ENCODE measurements around the gene KLK2.
A peak's percentile ranks its signal among the peaks of the same experiment; 100 is the strongest.

The KLK2 gene

DNA sequence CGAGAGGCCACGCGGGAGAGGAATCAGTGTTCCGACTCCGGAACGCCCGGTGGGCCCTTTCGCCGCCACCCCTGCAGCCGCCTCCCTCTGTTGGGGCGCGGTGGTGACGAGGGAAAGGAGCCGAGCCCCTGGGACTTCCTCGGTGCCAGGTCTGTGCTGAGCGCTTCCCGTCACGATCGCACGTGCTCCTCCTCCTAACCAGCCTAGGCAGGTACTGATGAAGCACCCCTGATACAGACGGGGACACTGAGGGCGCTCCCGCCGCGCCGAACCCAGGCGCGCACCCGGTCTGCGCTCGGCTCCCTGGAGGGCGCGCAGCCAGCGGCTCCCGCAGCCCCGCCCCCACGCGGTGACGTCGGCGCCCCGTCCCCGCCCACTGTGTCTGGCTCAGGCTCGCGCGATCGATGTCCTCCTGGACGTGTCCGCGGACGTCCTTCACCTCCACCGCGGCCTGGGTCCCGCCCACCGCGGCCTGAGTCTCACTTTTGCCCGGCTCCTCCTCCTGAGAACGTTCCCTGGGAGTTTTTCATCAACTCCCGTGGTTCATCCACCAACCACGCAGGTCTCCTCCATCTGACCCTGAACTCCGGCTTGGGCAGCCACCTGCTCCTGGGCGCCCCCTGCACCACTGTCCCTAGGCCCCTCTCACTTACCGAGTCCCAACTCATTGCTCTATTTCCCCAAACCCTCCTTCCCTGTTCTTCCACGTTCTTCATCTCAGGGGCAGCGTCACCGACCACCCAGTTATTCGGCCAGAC lies 37.3 kb upstream of the KLK2 start:
- Histone ChIP-seq H3K27ac (ENCODE audit: low read depth, low read length, severe bottlenecking) (no peak overlapping the region), H3K36me3 (ENCODE audit: control insufficient read depth, insufficient read depth, low read length) (no peaks in the 10 kb centered on the region), H3K9me3 (ENCODE audit: control insufficient read depth, low read length) (no peaks in the 10 kb centered on the region), H3K4me3 (ENCODE audit: extremely low read depth, insufficient read depth, low read length, poor library complexity, severe bottlenecking) (peak overlapping the region; percentile 46), H3K4me1 (ENCODE audit: control insufficient read depth, insufficient read depth, low read length, poor library complexity, severe bottlenecking) (no peaks in the 10 kb centered on the region)
- 7 to 10% methylated on average over 34 to 65 of the region's 67 CpGs for WGBS, 2 experiments (ENCODE audit: insufficient coverage in 2 of 2)

DNA sequence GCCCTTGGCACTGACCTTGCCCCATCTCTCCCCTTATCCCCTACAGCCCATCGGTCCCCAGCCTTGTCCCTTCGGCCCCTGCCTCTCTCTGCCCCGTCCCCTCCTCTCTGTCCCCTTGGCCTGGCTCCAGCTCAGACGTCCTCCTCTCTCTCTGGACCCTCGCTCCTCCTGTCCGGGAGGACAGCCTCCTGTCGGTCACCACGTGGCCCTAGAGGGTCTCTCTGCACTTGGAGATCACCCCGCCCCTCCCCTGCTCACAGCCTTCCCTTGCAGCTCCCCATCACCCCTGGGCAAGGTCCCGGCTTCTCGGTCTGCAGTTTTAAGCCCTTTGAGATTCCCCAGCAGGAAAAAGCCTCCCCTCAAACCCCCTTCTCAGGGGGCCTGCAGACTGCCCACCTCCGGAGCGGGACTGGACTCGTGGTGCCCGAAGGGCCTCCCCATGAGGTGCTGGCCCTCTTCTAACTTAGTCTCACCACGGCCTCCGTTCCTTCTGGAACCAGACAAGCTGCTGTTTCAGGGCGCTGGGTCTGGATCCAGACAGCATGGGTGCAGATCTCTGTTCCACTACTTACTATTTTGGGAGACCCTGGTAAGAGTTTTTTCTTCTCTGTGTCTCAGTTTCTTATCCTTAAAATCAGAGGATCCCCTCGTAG lies 36.6 kb upstream of the KLK2 start:
- Histone ChIP-seq H3K4me1 (ENCODE audit: control insufficient read depth, insufficient read depth, low read length, poor library complexity, severe bottlenecking) (no peaks in the 10 kb centered on the region), H3K4me3 (ENCODE audit: extremely low read depth, insufficient read depth, low read length, poor library complexity, severe bottlenecking) (no peak overlapping the region), H3K27ac (ENCODE audit: low read depth, low read length, severe bottlenecking) (no peak overlapping the region), H3K9me3 (ENCODE audit: control insufficient read depth, low read length) (no peaks in the 10 kb centered on the region), H3K36me3 (ENCODE audit: control insufficient read depth, insufficient read depth, low read length) (no peaks in the 10 kb centered on the region)
- 61 to 72% methylated on average over 6 to 16 of the region's 19 CpGs for WGBS, 2 experiments (ENCODE audit: insufficient coverage in 2 of 2)

DNA sequence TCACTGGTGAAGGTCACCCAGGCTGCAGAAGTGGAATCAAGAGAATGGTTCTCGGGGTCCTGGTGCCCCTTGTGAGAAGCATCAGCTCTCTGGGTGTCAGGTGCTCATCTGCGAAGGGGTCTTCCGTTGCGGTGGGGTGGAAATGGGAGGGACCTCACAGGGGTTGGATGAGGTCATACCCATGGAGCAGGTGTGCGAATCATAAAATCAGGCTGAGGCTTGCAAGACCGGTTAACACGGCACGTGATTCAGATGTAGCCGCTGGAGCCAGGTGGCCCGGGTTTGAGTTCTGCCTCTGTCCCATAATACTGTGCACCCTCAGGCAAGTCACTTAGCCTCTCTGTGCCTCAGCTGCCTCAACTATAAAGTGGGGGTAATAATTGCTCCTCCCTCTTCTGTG lies 35.9 kb upstream of the KLK2 start:
- H3K4me1 ChIP-seq (ENCODE audit: control insufficient read depth, insufficient read depth, low read length, poor library complexity, severe bottlenecking) = no peaks in the 10 kb centered on the region
- no peaks in the 10 kb centered on the region for H3K36me3 ChIP-seq (ENCODE audit: control insufficient read depth, insufficient read depth, low read length)
- H3K4me3 ChIP-seq (ENCODE audit: extremely low read depth, insufficient read depth, low read length, poor library complexity, severe bottlenecking) = no peak overlapping the region
- H3K27ac ChIP-seq (ENCODE audit: low read depth, low read length, severe bottlenecking) = no peak overlapping the region
- no peaks in the 10 kb centered on the region for H3K9me3 ChIP-seq (ENCODE audit: control insufficient read depth, low read length)
- 87 to 97% methylated on average over 10 of the region's 10 CpGs for WGBS, 2 experiments (ENCODE audit: insufficient coverage in 2 of 2)

DNA sequence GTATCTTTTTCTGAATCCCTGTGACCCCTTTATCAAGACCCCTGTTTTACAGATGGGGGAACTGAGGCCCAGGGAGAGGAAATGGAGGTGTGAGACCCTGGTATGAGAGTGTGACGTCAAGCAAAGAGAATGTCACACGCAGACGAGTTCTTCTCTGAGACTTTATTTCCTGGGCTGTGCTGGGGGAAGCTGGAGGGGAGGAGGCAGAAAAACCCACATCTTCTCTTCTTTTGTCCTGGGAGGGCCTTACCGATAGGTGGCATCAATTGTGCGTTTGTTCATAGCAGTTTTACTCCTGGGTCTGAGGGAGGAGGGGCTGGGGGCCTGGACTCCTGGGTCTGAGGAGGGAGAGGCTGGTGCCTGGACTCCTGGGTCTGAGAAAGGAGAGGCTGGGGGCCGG lies 35.0 kb upstream of the KLK2 start:
- H3K4me3 ChIP-seq (ENCODE audit: extremely low read depth, insufficient read depth, low read length, poor library complexity, severe bottlenecking) = no peak overlapping the region
- no peak overlapping the region for H3K27ac ChIP-seq (ENCODE audit: low read depth, low read length, severe bottlenecking)
- WGBS, 2 experiments (ENCODE audit: insufficient coverage in 2 of 2) = 21 to 25% methylated on average over 4 to 5 of the region's 6 CpGs
- no peaks in the 10 kb centered on the region for H3K4me1 ChIP-seq (ENCODE audit: control insufficient read depth, insufficient read depth, low read length, poor library complexity, severe bottlenecking)
- H3K9me3 ChIP-seq (ENCODE audit: control insufficient read depth, low read length) = no peaks in the 10 kb centered on the region
- H3K36me3 ChIP-seq (ENCODE audit: control insufficient read depth, insufficient read depth, low read length) = no peaks in the 10 kb centered on the region

DNA sequence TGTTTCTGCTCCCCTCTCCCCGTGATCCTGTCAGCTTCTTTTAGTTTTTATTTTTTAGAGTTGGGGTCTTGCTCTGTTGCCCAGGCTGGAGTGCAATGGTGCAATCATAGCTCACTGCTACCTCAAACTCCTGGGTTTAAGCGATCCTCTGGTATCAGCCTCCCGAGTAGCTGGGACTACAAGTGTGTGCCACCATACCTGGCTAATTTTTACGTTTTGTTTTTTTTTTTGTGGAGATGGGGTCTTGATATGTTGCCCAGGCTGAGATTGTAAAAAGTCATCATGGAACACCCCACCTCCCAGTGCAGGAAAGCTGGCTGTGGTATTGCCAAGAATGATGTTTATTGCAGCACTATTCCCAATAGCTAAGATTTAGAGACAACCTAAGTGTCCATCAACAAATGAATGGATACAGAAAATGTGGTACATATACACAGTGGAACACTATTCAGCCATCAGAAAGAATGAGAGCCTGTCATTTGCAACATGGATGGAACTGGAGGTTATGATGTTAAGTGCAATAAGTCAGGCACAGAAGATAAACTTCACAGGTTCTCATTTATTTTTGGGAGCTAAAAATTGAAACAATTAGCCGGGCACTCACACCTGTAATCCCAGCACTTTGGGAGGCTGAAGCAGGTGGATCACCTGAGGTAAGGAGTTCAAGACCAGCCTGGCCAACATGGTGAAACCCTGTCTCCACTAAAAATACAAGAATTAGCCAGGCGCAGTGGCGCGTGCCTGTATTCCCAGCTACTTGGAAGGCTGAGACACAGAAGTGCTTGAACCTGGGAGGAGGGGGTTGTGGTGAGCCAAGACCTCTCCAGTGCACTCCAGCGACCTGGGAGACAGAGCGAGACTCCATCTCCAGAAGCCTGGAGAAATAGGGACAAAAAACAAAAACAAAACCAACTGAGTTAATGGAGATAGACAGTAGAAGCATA lies 33.3 kb upstream of the KLK2 start:
- 52 to 72% methylated on average over 6 to 7 of the region's 10 CpGs for WGBS, 2 experiments (ENCODE audit: insufficient coverage in 2 of 2)
- H3K4me1 ChIP-seq (ENCODE audit: control insufficient read depth, insufficient read depth, low read length, poor library complexity, severe bottlenecking) = no peaks in the 10 kb centered on the region
- H3K9me3 ChIP-seq (ENCODE audit: control insufficient read depth, low read length) = no peaks in the 10 kb centered on the region
- H3K27ac ChIP-seq (ENCODE audit: low read depth, low read length, severe bottlenecking) = no peak overlapping the region
- no peak overlapping the region for H3K4me3 ChIP-seq (ENCODE audit: extremely low read depth, insufficient read depth, low read length, poor library complexity, severe bottlenecking)
- no peaks in the 10 kb centered on the region for H3K36me3 ChIP-seq (ENCODE audit: control insufficient read depth, insufficient read depth, low read length)

DNA sequence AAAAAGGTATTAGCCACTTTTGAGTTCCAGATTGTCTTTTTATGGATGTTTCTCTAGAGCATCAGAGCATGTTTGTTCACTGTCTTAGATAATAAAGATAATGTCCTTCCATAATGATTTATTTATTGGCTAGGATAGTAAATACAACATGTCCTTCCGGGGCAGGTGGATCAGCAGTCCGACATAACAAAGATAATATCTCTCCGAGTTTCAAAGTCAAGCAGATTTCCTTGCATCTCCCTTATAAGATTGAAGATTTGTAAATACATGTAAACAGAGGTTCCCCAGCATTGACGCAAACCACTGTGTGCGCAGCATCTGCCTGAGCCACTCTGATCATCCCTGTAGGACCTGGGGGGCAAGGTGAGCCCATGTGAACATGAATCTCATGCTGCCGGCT lies 31.1 kb upstream of the KLK2 start:
- Histone ChIP-seq H3K27ac (ENCODE audit: low read depth, low read length, severe bottlenecking) (no peak overlapping the region), H3K9me3 (ENCODE audit: control insufficient read depth, low read length) (no peaks in the 10 kb centered on the region), H3K36me3 (ENCODE audit: control insufficient read depth, insufficient read depth, low read length) (no peaks in the 10 kb centered on the region), H3K4me3 (ENCODE audit: extremely low read depth, insufficient read depth, low read length, poor library complexity, severe bottlenecking) (no peak overlapping the region), H3K4me1 (ENCODE audit: control insufficient read depth, insufficient read depth, low read length, poor library complexity, severe bottlenecking) (no peaks in the 10 kb centered on the region)
- WGBS, 2 experiments (ENCODE audit: insufficient coverage in 2 of 2) = 89 to 92% methylated on average over 3 to 4 of the region's 6 CpGs

DNA sequence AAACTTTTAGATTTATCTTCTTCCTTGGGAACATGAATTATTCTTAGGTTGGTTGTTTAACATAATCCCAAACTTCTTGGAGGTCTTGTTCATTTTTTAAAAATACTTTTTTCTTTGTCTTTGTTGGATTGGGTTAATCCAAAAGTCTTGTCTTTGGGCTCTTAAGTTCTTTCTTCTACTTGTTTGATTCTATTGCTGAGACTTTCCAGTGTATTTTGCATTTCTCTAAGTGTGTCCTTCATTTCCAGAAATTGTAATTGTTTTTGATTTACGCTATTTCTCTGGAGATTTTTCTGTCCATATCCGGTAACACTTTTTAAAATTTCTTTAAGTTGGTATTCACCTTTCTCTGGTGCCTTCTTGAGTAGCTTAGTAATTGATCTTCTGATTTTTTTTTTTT lies 30.0 kb upstream of the KLK2 start:
- Histone ChIP-seq H3K4me1 (ENCODE audit: control insufficient read depth, insufficient read depth, low read length, poor library complexity, severe bottlenecking) (no peaks in the 10 kb centered on the region), H3K4me3 (ENCODE audit: extremely low read depth, insufficient read depth, low read length, poor library complexity, severe bottlenecking) (no peak overlapping the region), H3K27ac (ENCODE audit: low read depth, low read length, severe bottlenecking) (no peak overlapping the region), H3K36me3 (ENCODE audit: control insufficient read depth, insufficient read depth, low read length) (no peaks in the 10 kb centered on the region), H3K9me3 (ENCODE audit: control insufficient read depth, low read length) (no peaks in the 10 kb centered on the region)
- 100% methylated on average over 2 of the region's 2 CpGs; no CpG with 5 or more reads in 1 of the 2 experiments for WGBS, 2 experiments (ENCODE audit: insufficient coverage in 2 of 2)

DNA sequence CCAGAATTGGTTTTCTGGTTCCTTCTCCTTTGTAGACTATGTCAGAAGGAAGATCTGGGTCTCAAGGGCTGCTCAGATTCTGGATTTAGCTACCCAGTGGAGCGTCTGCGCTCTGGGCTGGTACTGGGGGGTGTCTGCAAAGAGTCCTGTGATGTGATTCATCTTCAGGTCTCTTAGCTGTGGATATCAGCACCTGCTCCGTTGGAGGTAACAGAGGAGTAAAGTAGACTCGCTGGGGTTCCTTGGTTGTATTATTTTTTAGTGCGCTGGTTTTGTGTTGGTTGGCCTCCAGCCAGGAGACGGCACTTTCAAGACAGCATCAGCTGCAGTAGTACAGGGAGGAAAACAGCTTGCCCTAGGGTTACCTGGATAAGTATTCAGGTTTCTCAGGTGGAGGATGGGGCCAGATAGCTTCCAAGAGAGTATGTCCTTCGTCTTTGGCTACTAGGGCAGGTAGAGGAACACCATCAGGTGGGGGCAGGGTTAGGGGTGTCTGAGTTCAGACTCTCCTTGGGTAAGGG lies 29.5 kb upstream of the KLK2 start:
- Histone ChIP-seq H3K9me3 (ENCODE audit: control insufficient read depth, low read length) (no peaks in the 10 kb centered on the region), H3K4me1 (ENCODE audit: control insufficient read depth, insufficient read depth, low read length, poor library complexity, severe bottlenecking) (no peaks in the 10 kb centered on the region), H3K4me3 (ENCODE audit: extremely low read depth, insufficient read depth, low read length, poor library complexity, severe bottlenecking) (no peak overlapping the region), H3K27ac (ENCODE audit: low read depth, low read length, severe bottlenecking) (no peak overlapping the region), H3K36me3 (ENCODE audit: control insufficient read depth, insufficient read depth, low read length) (no peaks in the 10 kb centered on the region)
- 64 to 70% methylated on average over 5 to 7 of the region's 7 CpGs for WGBS, 2 experiments (ENCODE audit: insufficient coverage in 2 of 2)

DNA sequence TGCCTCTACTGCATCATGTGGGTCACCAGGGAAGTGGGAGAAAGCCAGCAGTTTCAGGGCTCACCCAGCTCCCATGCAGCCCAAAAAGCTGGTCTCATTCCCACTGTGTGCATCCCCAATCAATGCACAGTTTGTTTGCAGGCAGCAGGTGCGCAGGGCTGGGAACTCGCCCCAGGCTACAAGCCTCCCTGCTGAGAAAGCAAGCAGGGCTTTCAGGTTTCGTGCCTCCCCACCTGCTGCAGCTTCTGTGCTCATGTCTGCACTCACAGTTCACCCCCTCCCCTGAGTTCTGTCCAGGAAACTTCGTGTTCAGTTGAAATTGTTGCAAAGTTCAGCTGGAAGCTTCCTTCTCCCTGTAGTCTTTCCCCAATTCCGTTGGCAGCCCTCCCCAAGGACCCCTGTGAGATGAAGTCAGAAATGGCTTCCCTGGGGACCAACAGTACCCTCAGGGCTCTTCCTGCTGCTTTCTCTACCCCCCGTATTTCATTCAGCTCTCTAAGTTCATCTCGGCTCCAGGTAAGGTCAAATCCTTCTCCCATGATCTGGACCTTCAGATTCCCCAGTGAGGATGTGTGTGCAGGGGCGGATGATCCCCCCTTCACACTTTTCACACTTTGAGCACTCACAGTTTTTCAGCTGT lies 28.8 kb upstream of the KLK2 start:
- H3K36me3 ChIP-seq (ENCODE audit: control insufficient read depth, insufficient read depth, low read length) = no peaks in the 10 kb centered on the region
- no peak overlapping the region for H3K27ac ChIP-seq (ENCODE audit: low read depth, low read length, severe bottlenecking)
- H3K4me3 ChIP-seq (ENCODE audit: extremely low read depth, insufficient read depth, low read length, poor library complexity, severe bottlenecking) = no peak overlapping the region
- WGBS, 2 experiments (ENCODE audit: insufficient coverage in 2 of 2) = 28 to 37% methylated on average over 5 to 7 of the region's 8 CpGs
- H3K4me1 ChIP-seq (ENCODE audit: control insufficient read depth, insufficient read depth, low read length, poor library complexity, severe bottlenecking) = no peaks in the 10 kb centered on the region
- no peaks in the 10 kb centered on the region for H3K9me3 ChIP-seq (ENCODE audit: control insufficient read depth, low read length)

DNA sequence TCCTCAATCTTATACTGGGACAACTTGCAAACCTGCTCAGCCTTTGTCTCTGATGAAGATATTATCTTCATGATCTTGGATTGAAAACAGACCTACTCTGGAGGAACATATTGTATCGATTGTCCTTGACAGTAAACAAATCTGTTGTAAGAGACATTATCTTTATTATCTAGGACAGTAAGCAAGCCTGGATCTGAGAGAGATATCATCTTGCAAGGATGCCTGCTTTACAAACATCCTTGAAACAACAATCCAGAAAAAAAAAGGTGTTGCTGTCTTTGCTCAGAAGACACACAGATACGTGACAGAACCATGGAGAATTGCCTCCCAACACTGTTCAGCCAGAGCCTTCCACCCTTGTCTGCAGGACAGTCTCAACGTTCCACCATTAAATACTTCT lies 22.5 kb upstream of the KLK2 start:
- Histone ChIP-seq H3K4me3 (ENCODE audit: extremely low read depth, insufficient read depth, low read length, poor library complexity, severe bottlenecking) (no peak overlapping the region), H3K4me1 (ENCODE audit: control insufficient read depth, insufficient read depth, low read length, poor library complexity, severe bottlenecking) (no peaks in the 10 kb centered on the region), H3K36me3 (ENCODE audit: control insufficient read depth, insufficient read depth, low read length) (no peaks in the 10 kb centered on the region), H3K9me3 (ENCODE audit: control insufficient read depth, low read length) (no peaks in the 10 kb centered on the region), H3K27ac (ENCODE audit: low read depth, low read length, severe bottlenecking) (no peak overlapping the region)
- WGBS, 2 experiments (ENCODE audit: insufficient coverage in 2 of 2) = 17 to 40% methylated on average over 2 of the region's 3 CpGs

Data from mesodermal cell (in vitro differentiated cells).